NT2/D1 (cell line): ENCODE data around the gene PKNOX2.

ENCODE experiments used
- SUZ12 ChIP-seq: IDR thresholded peaks from 2 replicates; pipeline ENCODE4 v1.6.1; 2011; ENCODE audit not compliant: insufficient read length, insufficient read depth; ENCODE audit errors: extremely low read depth
- YY1 ChIP-seq: IDR thresholded peaks from 2 replicates; pipeline ENCODE4 v1.6.1; 2011; ENCODE audit not compliant: insufficient read length, insufficient read depth
- ZNF274 ChIP-seq: IDR thresholded peaks from 2 replicates; pipeline ENCODE4 v1.6.1; 2011; ENCODE audit warnings: mild to moderate bottlenecking, low read depth, low read length

DNA sequence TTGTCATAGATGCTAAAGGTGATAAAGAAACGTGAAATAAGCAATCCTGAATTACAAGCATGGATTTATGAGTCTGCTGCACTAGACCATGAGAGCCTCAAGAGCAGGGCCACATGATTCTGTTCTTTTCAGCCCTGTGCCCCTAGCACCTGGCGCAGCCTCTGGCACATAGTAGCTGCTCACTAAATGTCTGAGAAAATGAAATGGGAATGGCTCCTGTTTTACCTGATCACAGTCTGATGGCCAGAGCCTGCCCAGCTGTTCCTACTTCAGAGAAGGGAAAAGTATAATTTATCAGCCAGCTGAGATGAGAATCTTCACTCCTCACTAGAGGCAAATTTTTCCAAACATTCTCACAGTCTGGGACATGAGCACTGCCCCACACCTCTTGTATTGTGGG, 10.7 kb upstream of the PKNOX2 start:
- TF ChIP-seq ZNF274: no peak
- TF ChIP-seq YY1: no peak
- TF ChIP-seq SUZ12: no peak
